Tibial nerve (tissue), 4 donors: ENCODE measurements around the gene GPC2. TPM values are rescaled to one million over a fixed set of nuclear protein-coding genes. Genes with fewer than 3 reads are reported as not detected.
A peak's percentile ranks its signal among the peaks of the same experiment; 100 is the strongest.

Experiments used
- DNase-seq, 2 donors: peaks; one replicate each; pipeline ENCODE4 v3.0.0-alpha.2; 2019; ENCODE audit warnings: low spot score in 2 of 2
- H3K27ac ChIP-seq, 4 donors: fragments of 200-600 bp; sonication (generic) in 3 of 4; one replicate each; pipeline ENCODE4 v1.5.1; 2017 to 2019; ENCODE audit warnings: mild to moderate bottlenecking in 1 of 4
- H3K27me3 ChIP-seq, 2 donors: fragments of 200-600 bp; sonication (generic) in 1 of 2; one replicate each; pipeline versions ENCODE4 v1.5.1 to v1.6.0; 2017 to 2019
- H3K36me3 ChIP-seq, 3 donors: fragments of 200-600 bp; sonication (generic); one replicate each; pipeline ENCODE4 v1.5.1; 2018 to 2019
- H3K4me1 ChIP-seq, 4 donors: fragments of 200-600 bp; sonication (generic) in 3 of 4; one replicate each; pipeline ENCODE4 v1.5.1; 2017 to 2019
- H3K4me3 ChIP-seq, 4 donors: fragments of 200-600 bp; sonication (generic) in 3 of 4; one replicate each; pipeline ENCODE4 v1.5.1; 2017 to 2019; ENCODE audit warnings: mild to moderate bottlenecking in 1 of 4, moderate library complexity in 1 of 4
- H3K9me3 ChIP-seq, 4 donors: fragments of 200-600 bp; sonication (generic) in 3 of 4; one replicate each; pipeline ENCODE4 v1.5.1; 2017 to 2019
- CTCF ChIP-seq, 5 experiments: fragments of 200-600 bp in 3 of 5; fragments of 450-650 bp in 2 of 5; sonication (generic) in 3 of 5; IDR thresholded peaks; one replicate each; pipeline ENCODE4 v1.5.1; 2016 to 2019; ENCODE audit warnings: antibody characterized with exemption in 5 of 5, mild to moderate bottlenecking in 3 of 5, moderate library complexity in 2 of 5
- EP300 ChIP-seq, 2 donors: sonication (generic); formaldehyde crosslinking; IDR thresholded peaks; one replicate each; pipeline ENCODE4 v1.6.1; 2017; ENCODE audit warnings: antibody characterized with exemption in 2 of 2, mild to moderate bottlenecking in 1 of 2
- POLR2A ChIP-seq, 2 donors: fragments of 450-650 bp; IDR thresholded peaks; one replicate each; pipeline ENCODE4 v1.6.1; 2017; ENCODE audit warnings: antibody characterized with exemption in 2 of 2, mild to moderate bottlenecking in 2 of 2, moderate library complexity in 2 of 2
- WGBS, 2 donors: methylation state at CpG; one replicate each; pipeline ENCODE4 v1.1.5; 2018; 5-methylcytosine and 5-hydroxymethylcytosine counted together
- total RNA-seq, 4 donors: library from RNA; depleted of rRNA; stranded (reverse); fragments of >200 nt; gene quantifications; one replicate each; pipeline ENCODE4 v1.1.0, GENCODE V29; 2016

GPC2 gene
- total RNA-seq, 4 donors from 2014 or later = 1.1 to 3.1 (median 1.7) TPM

GRCh38 chr7:100175296-100175935, 1.8 kb downstream of the GPC2 start:
- DNase-seq = no peak
- Histone ChIP-seq H3K36me3 (no peaks in the 10 kb centered on the region), H3K9me3 (no peaks in the 10 kb centered on the region), H3K27me3 (peaks cover 0 to 12% of the 10 kb centered on the region in 2 donors), H3K27ac (no peak overlapping the region), H3K4me1 (peaks cover 0 to 34% (median 18%) of the 10 kb centered on the region in 4 donors), H3K4me3 (no peak overlapping the region)
- WGBS, 2 donors = 88 to 93% methylated on average over 14 of the region's 14 CpGs
- TF ChIP-seq CTCF (IDR thresholded peaks at IDR 0.05) = no peak
- TF ChIP-seq POLR2A (IDR thresholded peaks at IDR 0.05) = no peak
- TF ChIP-seq EP300 (IDR thresholded peaks at IDR 0.05) = no peak

- TF ChIP-seq EP300 (IDR thresholded peaks at IDR 0.05) (no peak), CTCF (IDR thresholded peaks at IDR 0.05) (no peak), POLR2A (IDR thresholded peaks at IDR 0.05) (no peak)
- DNase-seq = no peak
- WGBS, 2 donors = 77 to 83% methylated on average over 5 of the region's 5 CpGs
Measured at GRCh38 chr7:100174582-100174981, 2.6 kb downstream of the GPC2 start.

GRCh38 chr7:100173806-100174495, 3.2 kb downstream of the GPC2 start:
- TF ChIP-seq EP300 (IDR thresholded peaks at IDR 0.05) (no peak), POLR2A (IDR thresholded peaks at IDR 0.05) (no peak), CTCF (IDR thresholded peaks at IDR 0.05) (no peak)
- no peak for DNase-seq

More at GRCh38 chr7:100174582-100174981, 2.6 kb downstream of the GPC2 start:
- H3K27ac ChIP-seq = no peak overlapping the region
- no peaks in the 10 kb centered on the region for H3K36me3 ChIP-seq
- peaks cover 0 to 34% (median 18%) of the 10 kb centered on the region in 4 donors for H3K4me1 ChIP-seq
- H3K27me3 ChIP-seq = peaks cover 0 to 12% of the 10 kb centered on the region in 2 donors
- H3K9me3 ChIP-seq = no peaks in the 10 kb centered on the region
- no peak overlapping the region for H3K4me3 ChIP-seq

GRCh38 chr7:100171840-100172239, 5.3 kb downstream of the GPC2 start:
- H3K9me3 ChIP-seq = no peaks in the 10 kb centered on the region
- DNase-seq = no peak
- no peak for TF ChIP-seq EP300 (IDR thresholded peaks at IDR 0.05)
- TF ChIP-seq CTCF (IDR thresholded peaks at IDR 0.05) = no peak
- no peak for TF ChIP-seq POLR2A (IDR thresholded peaks at IDR 0.05)
- peaks cover 0 to 12% of the 10 kb centered on the region in 2 donors for H3K27me3 ChIP-seq
- H3K4me1 ChIP-seq = peaks cover 0 to 46% (median 28%) of the 10 kb centered on the region in 4 donors
- no peaks in the 10 kb centered on the region for H3K36me3 ChIP-seq
- 36 to 41% methylated on average over 18 to 20 of the region's 22 CpGs for WGBS, 2 donors
- H3K4me3 ChIP-seq = peak overlapping the region; percentile 22 to 51 (median 36)
- H3K27ac ChIP-seq = no peak overlapping the region

More at GRCh38 chr7:100173806-100174495, 3.2 kb downstream of the GPC2 start:
- H3K27me3 ChIP-seq = peaks cover 0 to 12% of the 10 kb centered on the region in 2 donors
- no peaks in the 10 kb centered on the region for H3K36me3 ChIP-seq
- no peaks in the 10 kb centered on the region for H3K9me3 ChIP-seq
- H3K4me1 ChIP-seq = peaks cover 0 to 39% (median 18%) of the 10 kb centered on the region in 4 donors
- no peak overlapping the region for H3K27ac ChIP-seq
- no peak overlapping the region for H3K4me3 ChIP-seq
- WGBS, 2 donors = 91 to 92% methylated on average over 11 of the region's 11 CpGs
